A549 (cell line): ENCODE results near the gene TAS1R3. TPM values are rescaled to one million over a fixed set of nuclear protein-coding genes. Genes with fewer than 3 reads are reported as not detected.

Experiments used
- ATAC-seq, 2 experiments: fragments of 200-7000 bp in 1 of 2; fragments of >200 bp in 1 of 2; cut with Nextera tagmentation in 1 of 2; cut with Tn5 transposase in 1 of 2; 3 replicates each; pipeline versions ENCODE4 v1.8.0 to v1.9.1; 2018 to 2020; ENCODE audit warnings: mild to moderate bottlenecking in 1 of 2, moderate library complexity in 1 of 2
- CTCF ChIA-PET: fragments of 300-600 bp; sonication (Branson Sonifier 250); formaldehyde crosslinking; extraction: SDS; loops from one replicate; lab custom pipeline; 2021; ENCODE audit warnings: antibody characterized with exemption, inconsistent platforms; lab: Yijun Ruan, JAX
- POLR2A ChIA-PET: fragments of 350-600 bp; formaldehyde crosslinking; extraction: SDS; loops from one replicate; lab custom pipeline; 2021; ENCODE audit warnings: antibody characterized with exemption, inconsistent platforms; lab: Yijun Ruan, JAX
- DNase-seq, 2 experiments: peaks; one replicate each; pipeline versions ENCODE4 v3.0.0 to v3.0.0-alpha.2; 2011 to 2016; ENCODE audit warnings: low read depth in 1 of 2, low spot score in 1 of 2
- FAIRE-seq: peaks from 2 replicates; lab custom pipeline; 2011; peaks lifted over from hg19 to GRCh38; lab: Jason Lieb, UNC
- H3K27ac ChIP-seq, 2 experiments: fragments of >200 bp; sonication (Bioruptor Twin); formaldehyde crosslinking; 3 replicates each; pipeline ENCODE4 v1.5.1; 2016 to 2017
- H3K4me1 ChIP-seq: fragments of >200 bp; sonication (Bioruptor Twin); formaldehyde crosslinking; 3 replicates; pipeline ENCODE4 v1.6.1; 2016
- H3K4me2 ChIP-seq: fragments of >200 bp; sonication (Bioruptor Twin); formaldehyde crosslinking; 3 replicates; pipeline ENCODE4 v1.6.1; 2016
- H3K4me3 ChIP-seq: fragments of >200 bp; sonication (Bioruptor Twin); formaldehyde crosslinking; 3 replicates; pipeline ENCODE4 v1.5.1; 2016
- H3K9me3 ChIP-seq: fragments of >200 bp; sonication (Bioruptor Twin); formaldehyde crosslinking; 3 replicates; pipeline ENCODE4 v1.6.1; 2016
- BCL3 ChIP-seq: fragments of >200 bp; sonication (Bioruptor Twin); formaldehyde crosslinking; IDR thresholded peaks from 3 replicates; pipeline ENCODE4 v1.6.1; 2016
- CBX8 ChIP-seq: fragments of 200-600 bp; sonication (generic); IDR thresholded peaks from 2 replicates; pipeline ENCODE4 v1.6.1; 2016
- CEBPB ChIP-seq, 2 experiments: fragments of >200 bp in 1 of 2; sonication (Bioruptor Twin) in 1 of 2; formaldehyde crosslinking in 1 of 2; IDR thresholded peaks; 2 replicates each; pipeline ENCODE4 v1.6.1; 2012 to 2016
- CHD2 ChIP-seq: fragments of 150-350 bp; IDR thresholded peaks from 2 replicates; pipeline ENCODE4 v1.6.1; 2014; ENCODE audit warnings: low read length; ENCODE audit not compliant: partially characterized antibody
- CHD4 ChIP-seq: fragments of 200-600 bp; sonication (generic); IDR thresholded peaks from 2 replicates; pipeline ENCODE4 v1.6.1; 2016; ENCODE audit warnings: antibody characterized with exemption, mild to moderate bottlenecking, borderline replicate concordance
- E2F6 ChIP-seq: IDR thresholded peaks from 2 replicates; pipeline ENCODE4 v1.6.1; 2012; ENCODE audit warnings: low read depth, borderline replicate concordance
- ELK1 ChIP-seq: fragments of 150-350 bp; IDR thresholded peaks from 2 replicates; pipeline ENCODE4 v1.6.1; 2014; ENCODE audit warnings: low read depth, mild to moderate bottlenecking, low read length
- ESRRA ChIP-seq: fragments of 150-350 bp; IDR thresholded peaks from 2 replicates; pipeline ENCODE4 v1.6.1; 2014; ENCODE audit warnings: mild to moderate bottlenecking, low read length, borderline replicate concordance
- FOXS1 ChIP-seq: fragments of 250-450 bp; sonication (Bioruptor Pico); IDR thresholded peaks from 2 replicates; pipeline ENCODE4 v1.5.0; 2020; ENCODE audit warnings: mild to moderate bottlenecking, moderate library complexity
- HEYL ChIP-seq: fragments of 250-450 bp; sonication (Bioruptor Pico); IDR thresholded peaks from 2 replicates; pipeline ENCODE4 v1.8.0; 2021; ENCODE audit warnings: mild to moderate bottlenecking, moderate library complexity
- HOXB5 ChIP-seq: fragments of 250-450 bp; sonication (Bioruptor Pico); IDR thresholded peaks from 2 replicates; pipeline ENCODE4 v1.5.0; 2020; ENCODE audit warnings: mild to moderate bottlenecking, moderate library complexity
- NPAS2 ChIP-seq: fragments of 250-450 bp; sonication (Bioruptor Pico); IDR thresholded peaks from 2 replicates; pipeline ENCODE4 v1.8.0; 2022; ENCODE audit warnings: mild to moderate bottlenecking, moderate library complexity, borderline replicate concordance
- PBX3 ChIP-seq: IDR thresholded peaks from 2 replicates; pipeline ENCODE4 v1.6.1; 2012
- PHF8 ChIP-seq: fragments of 200-600 bp; sonication (generic); IDR thresholded peaks from 2 replicates; pipeline ENCODE4 v1.6.1; 2016; ENCODE audit warnings: low read depth, mild to moderate bottlenecking, antibody characterized with exemption, moderate library complexity, borderline replicate concordance
- POLR2A ChIP-seq: IDR thresholded peaks from 2 replicates; pipeline ENCODE4 v1.6.1; 2012; ENCODE audit warnings: mild to moderate bottlenecking, low read length
- POLR2AphosphoS2 ChIP-seq: conservative IDR thresholded peaks from 2 replicates; pipeline ENCODE4 v1.6.1; 2012; ENCODE audit warnings: low read length, improper control_type of control experiment, inconsistent platforms
- RFX5 ChIP-seq: fragments of 450-650 bp; IDR thresholded peaks from 2 replicates; pipeline ENCODE4 v1.7.1; 2014; ENCODE audit warnings: antibody characterized with exemption, mild to moderate bottlenecking, moderate library complexity
- RNF2 ChIP-seq: fragments of 200-600 bp; sonication (generic); IDR thresholded peaks from 2 replicates; pipeline ENCODE4 v1.6.1; 2016; ENCODE audit warnings: low read depth, mild to moderate bottlenecking, antibody characterized with exemption, moderate library complexity, borderline replicate concordance
- SMC3 ChIP-seq: fragments of >200 bp; sonication (Bioruptor Twin); formaldehyde crosslinking; IDR thresholded peaks from 3 replicates; pipeline ENCODE4 v1.6.1; 2018; ENCODE audit warnings: inconsistent platforms
- ZSCAN20 ChIP-seq: fragments of 250-450 bp; sonication (Bioruptor Pico); IDR thresholded peaks from 2 replicates; pipeline ENCODE4 v1.8.0; 2022; ENCODE audit warnings: mild to moderate bottlenecking, moderate library complexity
- WGBS: methylation state at CpG from one replicate; pipeline ENCODE4 v1.1.6; 2017; ENCODE audit errors: missing lambda C conversion rate; 5-methylcytosine and 5-hydroxymethylcytosine counted together
- polyA plus RNA-seq, 4 experiments: library from polyadenylated mRNA; depleted of rRNA in 3 of 4; stranded (reverse); fragments of >200 nt; fragmentation: RNase III in 1 of 4; extraction: RNeasy Plus Mini Kit Qiagen cat#74134 plus additional on column Dnase treatment in 1 of 4; gene quantifications; 2 replicates in 3 of 4; 3 replicates in 1 of 4; pipeline ENCODE4 v1.2.3, GENCODE V29; 2011 to 2017

TAS1R3 gene
- polyA plus RNA-seq, 2 of the 4 experiments (the other 2 are of a cell fraction), result 0.05 to 0.15 TPM

GRCh38 chr1:1329304-1330210 is 1.5 kb upstream of the TAS1R3 start:
- 94% methylated on average over 49 of the region's 58 CpGs for WGBS
- DNase-seq, result no peak
- ATAC-seq, result no peak
- ChIA-PET CTCF (interaction anchor here (1.2 to 1.4 kb wide), 2 partner anchors 15 to 40 kb away, joined by 3 to 8 read pairs; no protein-coding TSS in a partner anchor), POLR2A (no interaction called here)
- Histone ChIP-seq H3K4me1 (peaks cover 18% of the 10 kb centered on the region; the same call in 2 of the 3 replicates), H3K4me2 (no peak overlapping the region), H3K4me3 (no peak overlapping the region), H3K9me3 (no peaks in the 10 kb centered on the region), H3K27ac (no peak overlapping the region)
- FAIRE-seq, result no peak
- TF ChIP-seq FOXS1 (CRISPR knock-in tag) (no peak), POLR2AphosphoS2 (no peak; the same call in 1 of the 2 replicates), HEYL (CRISPR knock-in tag) (no peak), HOXB5 (no peak), POLR2A (no peak; the same call in 1 of the 2 replicates), CEBPB (IDR thresholded peaks at IDR 0.05) (no peak), RFX5 (no peak), ZSCAN20 (CRISPR knock-in tag) (no peak), CHD4 (no peak), CHD2 (no peak), E2F6 (no peak), ELK1 (no peak), NPAS2 (CRISPR knock-in tag) (no peak), PHF8 (no peak), RNF2 (no peak), SMC3 (no peak), BCL3 (no peak)

- Histone ChIP-seq H3K4me3 (no peak overlapping the region), H3K4me1 (peaks cover 17% of the 10 kb centered on the region; the same call in 2 of the 3 replicates), H3K27ac (peak overlapping the region in 1 of 2 experiments; percentile 52; a peak in 2 of 6 replicates), H3K9me3 (no peaks in the 10 kb centered on the region), H3K4me2 (peak overlapping the region; percentile 30; the same call in 1 of the 3 replicates)
- no peak for DNase-seq
- FAIRE-seq, result no peak
- ChIA-PET CTCF (interaction anchor here (1.2 to 2.5 kb wide), 3 partner anchors 14 to 41 kb away, joined by 3 to 8 read pairs (median 7); partner anchors contain the start of gene DVL1), POLR2A (no interaction called here)
- TF ChIP-seq ZSCAN20 (CRISPR knock-in tag) (no peak), CBX8 (no peak), PBX3 (0 out of 2 replicates have a peak, but pooled peaks have one; percentile 12), CEBPB (IDR thresholded peaks at IDR 0.05) (no peak), POLR2A (0 out of 2 replicates have a peak, but pooled peaks have one; percentile 10), ESRRA (no peak)
- ATAC-seq, result peak; percentile 10 to 25; a peak in 4 of 6 replicates
- 17% methylated on average over 1 of the region's 15 CpGs for WGBS
Observed at GRCh38 chr1:1330366-1331067, 563 bp upstream of the TAS1R3 start.
